Liver (tissue), 9 donors: ENCODE measurements around the gene ARHGEF28. TPM values are rescaled to one million over a fixed set of nuclear protein-coding genes. Genes with fewer than 3 reads are reported as not detected.

Experiments used
- DNase-seq: peaks from one replicate; pipeline ENCODE4 v3.0.0-alpha.2; 2017; ENCODE audit warnings: low spot score
- H3K27ac ChIP-seq, 2 donors: one replicate each; pipeline ENCODE4 v1.7.0; 2013; ENCODE audit warnings: inconsistent platforms in 2 of 2, low read length in 2 of 2, control low read depth in 1 of 2, low read depth in 1 of 2, mild to moderate bottlenecking in 1 of 2
- H3K27me3 ChIP-seq, 4 donors: one replicate each; pipeline versions ENCODE4 v1.6.1 to v1.7.0; 2013; ENCODE audit warnings: low read length in 3 of 4, inconsistent platforms in 1 of 4, mild to moderate bottlenecking in 1 of 4, moderate library complexity in 1 of 4; ENCODE audit not compliant: control insufficient read depth in 4 of 4, insufficient read depth in 4 of 4
- H3K36me3 ChIP-seq, 4 donors: one replicate each; pipeline versions ENCODE4 v1.6.1 to v1.7.0; 2013; ENCODE audit warnings: low read length in 3 of 4, mild to moderate bottlenecking in 3 of 4, low read depth in 1 of 4, moderate library complexity in 1 of 4; ENCODE audit not compliant: control insufficient read depth in 4 of 4, insufficient read depth in 3 of 4
- H3K4me1 ChIP-seq, 4 donors: one replicate each; pipeline versions ENCODE4 v1.6.1 to v1.7.0; 2013; ENCODE audit warnings: low read length in 3 of 4, mild to moderate bottlenecking in 3 of 4, moderate library complexity in 1 of 4; ENCODE audit not compliant: control insufficient read depth in 4 of 4, insufficient read depth in 4 of 4
- H3K4me3 ChIP-seq, 3 donors: one replicate each; pipeline versions ENCODE4 v1.6.1 to v1.7.0; 2013; ENCODE audit warnings: low read length in 3 of 3, control low read depth in 1 of 3, low read depth in 1 of 3, mild to moderate bottlenecking in 1 of 3
- H3K9ac ChIP-seq, 2 donors: one replicate each; pipeline ENCODE4 v1.7.0; 2013; ENCODE audit warnings: low read length in 2 of 2, mild to moderate bottlenecking in 2 of 2, moderate library complexity in 2 of 2, control low read depth in 1 of 2, low read depth in 1 of 2
- H3K9me3 ChIP-seq, 4 donors: one replicate each; pipeline versions ENCODE4 v1.6.1 to v1.7.0; 2013; ENCODE audit warnings: low read length in 3 of 4; ENCODE audit not compliant: control insufficient read depth in 4 of 4
- ATF3 ChIP-seq: IDR thresholded peaks from 2 replicates; pipeline ENCODE4 v1.6.1; 2016; ENCODE audit warnings: antibody characterized with exemption
- EGR1 ChIP-seq, 2 donors: IDR thresholded peaks; 2 replicates each; pipeline ENCODE4 v1.6.1; 2016 to 2018; ENCODE audit warnings: antibody characterized with exemption in 2 of 2, low read depth in 2 of 2
- FOXA1 ChIP-seq: IDR thresholded peaks from 2 replicates; pipeline ENCODE4 v1.6.1; 2016; ENCODE audit warnings: antibody characterized with exemption
- GABPA ChIP-seq, 2 donors: IDR thresholded peaks in 1 of 2; conservative IDR thresholded peaks in 1 of 2; 2 replicates each; pipeline ENCODE4 v1.6.1; 2016; ENCODE audit warnings: antibody characterized with exemption in 2 of 2, mild to moderate bottlenecking in 1 of 2, moderate library complexity in 1 of 2
- HNF4A ChIP-seq, 2 donors: conservative IDR thresholded peaks; 2 replicates each; pipeline ENCODE4 v1.6.1; 2016; ENCODE audit warnings: antibody characterized with exemption in 2 of 2, mild to moderate bottlenecking in 2 of 2
- HNF4G ChIP-seq: IDR thresholded peaks from 2 replicates; pipeline ENCODE4 v1.6.1; 2016; ENCODE audit warnings: antibody characterized with exemption
- JUND ChIP-seq, 2 donors: IDR thresholded peaks; 2 replicates each; pipeline ENCODE4 v1.6.1; 2016; ENCODE audit warnings: antibody characterized with exemption in 2 of 2
- NR2F2 ChIP-seq: IDR thresholded peaks from 2 replicates; pipeline ENCODE4 v1.6.1; 2016; ENCODE audit warnings: antibody characterized with exemption
- RAD21 ChIP-seq, 2 donors: IDR thresholded peaks; 2 replicates each; pipeline ENCODE4 v1.6.1; 2016; ENCODE audit warnings: antibody characterized with exemption in 2 of 2, mild to moderate bottlenecking in 2 of 2
- RXRA ChIP-seq, 2 donors: IDR thresholded peaks; 2 replicates each; pipeline ENCODE4 v1.6.1; 2017 to 2018; ENCODE audit warnings: antibody characterized with exemption in 2 of 2, mild to moderate bottlenecking in 1 of 2
- SP1 ChIP-seq: IDR thresholded peaks from 2 replicates; pipeline ENCODE4 v1.6.1; 2018; ENCODE audit warnings: antibody characterized with exemption, mild to moderate bottlenecking
- TAF1 ChIP-seq: conservative IDR thresholded peaks from 2 replicates; pipeline ENCODE4 v1.6.1; 2016; ENCODE audit warnings: antibody characterized with exemption, mild to moderate bottlenecking
- YY1 ChIP-seq: IDR thresholded peaks from 2 replicates; pipeline ENCODE4 v1.6.1; 2016; ENCODE audit warnings: antibody characterized with exemption, mild to moderate bottlenecking
- WGBS: extraction: QIAGEN DNeasy Blood & Tissue Kit; methylation state at CpG from one replicate; pipeline ENCODE4 v1.1.7; 2013; 5-methylcytosine and 5-hydroxymethylcytosine counted together
- polyA plus RNA-seq, 2 donors: library from polyadenylated mRNA; stranded (reverse) in 1 of 2; unstranded in 1 of 2; fragments of 200-250 nt in 1 of 2; fragments of >200 nt in 1 of 2; fragmentation: Nextera tagmentation in 1 of 2; extraction: Ambion mirVana in 1 of 2; gene quantifications; one replicate each; pipeline versions ENCODE4 v1.2.1 to v1.2.3, GENCODE V29; 2013 to 2015
- total RNA-seq, 2 donors: library from RNA; depleted of rRNA; stranded (reverse); fragments of >200 nt; gene quantifications; one replicate each; pipeline ENCODE4 v1.2.3, GENCODE V29; 2014
- TF ChIP-seq, protein P1 (sequence below): fragments of 150-350 bp; IDR thresholded peaks from 2 replicates; pipeline ENCODE4 v1.5.1; 2017; ENCODE audit warnings: improper control_type of control experiment, low read depth, low read length; ENCODE audit not compliant: missing input control
- TF ChIP-seq, protein P2 (sequence below): IDR thresholded peaks from 2 replicates; pipeline ENCODE4 v1.6.1; 2016; ENCODE audit warnings: antibody characterized with exemption
- TF ChIP-seq, protein P3 (sequence below): IDR thresholded peaks from 2 replicates; pipeline ENCODE4 v1.6.1; 2016; ENCODE audit warnings: antibody characterized with exemption, mild to moderate bottlenecking
- donor health status: healthy.
- donor health status: healthy.
- donor health status: healthy.
- donor health status: healthy.
- donor health status: healthy.

The ARHGEF28 gene
- total and polyA plus RNA-seq, 4 donors = 1.6 to 13.9 (median 3.6) TPM

DNA sequence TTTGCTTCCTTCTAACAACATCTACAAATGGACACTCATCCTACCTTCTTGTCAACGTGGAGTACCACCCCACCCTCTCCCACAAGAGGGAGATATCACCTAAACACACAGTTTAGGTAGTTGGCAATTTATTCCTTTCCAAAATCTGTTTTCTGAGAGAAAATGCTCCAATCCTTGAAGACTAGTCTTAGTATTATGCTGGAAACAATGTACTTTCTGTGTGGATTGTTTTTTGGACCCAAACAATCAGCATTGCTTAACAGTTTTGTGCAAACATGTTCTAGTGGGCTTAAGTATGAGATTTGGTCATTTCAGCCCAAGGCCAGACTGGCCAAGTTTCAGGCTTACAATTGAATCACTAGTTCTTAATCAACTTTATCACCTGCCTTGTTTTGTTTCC is 359.1 kb downstream of the ARHGEF28 start:
- H3K9me3 ChIP-seq = no peaks in the 10 kb centered on the region
- H3K36me3 ChIP-seq = no peaks in the 10 kb centered on the region
- no peak overlapping the region for H3K9ac ChIP-seq
- no peak for DNase-seq
- no peaks in the 10 kb centered on the region for H3K27me3 ChIP-seq
- H3K4me1 ChIP-seq = no peaks in the 10 kb centered on the region
- 24% methylated on average over 1 of the region's 1 CpG for WGBS
- no peak overlapping the region for H3K4me3 ChIP-seq
- H3K27ac ChIP-seq = no peak overlapping the region
- TF ChIP-seq JUND (IDR thresholded peaks at IDR 0.05) = peak in 1 of 2 donors; percentile 16
- TF ChIP-seq, protein P1, sequence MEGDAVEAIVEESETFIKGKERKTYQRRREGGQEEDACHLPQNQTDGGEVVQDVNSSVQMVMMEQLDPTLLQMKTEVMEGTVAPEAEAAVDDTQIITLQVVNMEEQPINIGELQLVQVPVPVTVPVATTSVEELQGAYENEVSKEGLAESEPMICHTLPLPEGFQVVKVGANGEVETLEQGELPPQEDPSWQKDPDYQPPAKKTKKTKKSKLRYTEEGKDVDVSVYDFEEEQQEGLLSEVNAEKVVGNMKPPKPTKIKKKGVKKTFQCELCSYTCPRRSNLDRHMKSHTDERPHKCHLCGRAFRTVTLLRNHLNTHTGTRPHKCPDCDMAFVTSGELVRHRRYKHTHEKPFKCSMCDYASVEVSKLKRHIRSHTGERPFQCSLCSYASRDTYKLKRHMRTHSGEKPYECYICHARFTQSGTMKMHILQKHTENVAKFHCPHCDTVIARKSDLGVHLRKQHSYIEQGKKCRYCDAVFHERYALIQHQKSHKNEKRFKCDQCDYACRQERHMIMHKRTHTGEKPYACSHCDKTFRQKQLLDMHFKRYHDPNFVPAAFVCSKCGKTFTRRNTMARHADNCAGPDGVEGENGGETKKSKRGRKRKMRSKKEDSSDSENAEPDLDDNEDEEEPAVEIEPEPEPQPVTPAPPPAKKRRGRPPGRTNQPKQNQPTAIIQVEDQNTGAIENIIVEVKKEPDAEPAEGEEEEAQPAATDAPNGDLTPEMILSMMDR = peak; percentile 25
- no peak for TF ChIP-seq TAF1
- TF ChIP-seq HNF4A (conservative IDR thresholded peaks at IDR 0.05) = peak; percentile 57 to 76
- TF ChIP-seq RAD21 (IDR thresholded peaks at IDR 0.05) = peak; percentile 70 to 71
- peak in 1 of 2 donors; percentile 44 for TF ChIP-seq RXRA (IDR thresholded peaks at IDR 0.05)

DNA sequence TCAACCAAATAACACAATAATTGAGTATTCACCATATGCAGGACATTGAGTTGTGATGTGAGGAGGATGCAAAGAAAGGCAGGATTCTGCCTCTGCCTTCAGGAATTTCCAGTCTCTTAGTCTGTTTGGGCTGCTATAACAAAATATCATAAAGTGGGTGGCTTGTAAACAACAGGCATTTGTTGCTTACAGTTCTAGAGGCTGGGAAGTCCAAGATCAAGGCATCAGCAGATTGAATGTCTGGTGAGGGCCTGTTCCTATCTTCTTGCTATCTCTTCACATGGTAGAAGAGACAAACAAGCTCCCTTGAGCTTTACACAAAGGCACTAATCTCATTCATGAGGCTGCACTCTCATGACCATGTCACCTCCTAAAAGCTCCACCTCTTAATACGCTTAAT is 360.7 kb downstream of the ARHGEF28 start:
- Histone ChIP-seq H3K4me1 (no peaks in the 10 kb centered on the region), H3K36me3 (no peaks in the 10 kb centered on the region), H3K27ac (no peak overlapping the region), H3K9me3 (no peaks in the 10 kb centered on the region), H3K27me3 (no peaks in the 10 kb centered on the region), H3K4me3 (no peak overlapping the region), H3K9ac (no peak overlapping the region)
- TF ChIP-seq ATF3 = no peak
- TF ChIP-seq HNF4G = no peak
- no peak for TF ChIP-seq NR2F2
- TF ChIP-seq HNF4A (conservative IDR thresholded peaks at IDR 0.05) = no peak
- TF ChIP-seq FOXA1 = no peak
- no peak for TF ChIP-seq TAF1
- no peak for TF ChIP-seq YY1
- TF ChIP-seq, protein P2, sequence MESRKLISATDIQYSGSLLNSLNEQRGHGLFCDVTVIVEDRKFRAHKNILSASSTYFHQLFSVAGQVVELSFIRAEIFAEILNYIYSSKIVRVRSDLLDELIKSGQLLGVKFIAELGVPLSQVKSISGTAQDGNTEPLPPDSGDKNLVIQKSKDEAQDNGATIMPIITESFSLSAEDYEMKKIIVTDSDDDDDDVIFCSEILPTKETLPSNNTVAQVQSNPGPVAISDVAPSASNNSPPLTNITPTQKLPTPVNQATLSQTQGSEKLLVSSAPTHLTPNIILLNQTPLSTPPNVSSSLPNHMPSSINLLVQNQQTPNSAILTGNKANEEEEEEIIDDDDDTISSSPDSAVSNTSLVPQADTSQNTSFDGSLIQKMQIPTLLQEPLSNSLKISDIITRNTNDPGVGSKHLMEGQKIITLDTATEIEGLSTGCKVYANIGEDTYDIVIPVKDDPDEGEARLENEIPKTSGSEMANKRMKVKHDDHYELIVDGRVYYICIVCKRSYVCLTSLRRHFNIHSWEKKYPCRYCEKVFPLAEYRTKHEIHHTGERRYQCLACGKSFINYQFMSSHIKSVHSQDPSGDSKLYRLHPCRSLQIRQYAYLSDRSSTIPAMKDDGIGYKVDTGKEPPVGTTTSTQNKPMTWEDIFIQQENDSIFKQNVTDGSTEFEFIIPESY = no peak
- WGBS = 100% methylated on average over 1 of the region's 1 CpG
- DNase-seq = no peak

- Histone ChIP-seq H3K9ac (no peak overlapping the region), H3K27ac (no peak overlapping the region), H3K4me3 (no peak overlapping the region), H3K4me1 (no peaks in the 10 kb centered on the region), H3K27me3 (no peaks in the 10 kb centered on the region), H3K9me3 (no peaks in the 10 kb centered on the region), H3K36me3 (no peaks in the 10 kb centered on the region)
- WGBS = 95% methylated on average over 3 of the region's 3 CpGs
- DNase-seq = no peak
- no peak for TF ChIP-seq YY1
- TF ChIP-seq GABPA (IDR thresholded peaks at IDR 0.05 in 1 of 2, conservative IDR thresholded peaks at IDR 0.05 in 1 of 2) = no peak
- no peak for TF ChIP-seq TAF1
- TF ChIP-seq EGR1 (IDR thresholded peaks at IDR 0.05; ENCODE audit: low read depth in 2 of 2) = no peak
- TF ChIP-seq, protein P3, sequence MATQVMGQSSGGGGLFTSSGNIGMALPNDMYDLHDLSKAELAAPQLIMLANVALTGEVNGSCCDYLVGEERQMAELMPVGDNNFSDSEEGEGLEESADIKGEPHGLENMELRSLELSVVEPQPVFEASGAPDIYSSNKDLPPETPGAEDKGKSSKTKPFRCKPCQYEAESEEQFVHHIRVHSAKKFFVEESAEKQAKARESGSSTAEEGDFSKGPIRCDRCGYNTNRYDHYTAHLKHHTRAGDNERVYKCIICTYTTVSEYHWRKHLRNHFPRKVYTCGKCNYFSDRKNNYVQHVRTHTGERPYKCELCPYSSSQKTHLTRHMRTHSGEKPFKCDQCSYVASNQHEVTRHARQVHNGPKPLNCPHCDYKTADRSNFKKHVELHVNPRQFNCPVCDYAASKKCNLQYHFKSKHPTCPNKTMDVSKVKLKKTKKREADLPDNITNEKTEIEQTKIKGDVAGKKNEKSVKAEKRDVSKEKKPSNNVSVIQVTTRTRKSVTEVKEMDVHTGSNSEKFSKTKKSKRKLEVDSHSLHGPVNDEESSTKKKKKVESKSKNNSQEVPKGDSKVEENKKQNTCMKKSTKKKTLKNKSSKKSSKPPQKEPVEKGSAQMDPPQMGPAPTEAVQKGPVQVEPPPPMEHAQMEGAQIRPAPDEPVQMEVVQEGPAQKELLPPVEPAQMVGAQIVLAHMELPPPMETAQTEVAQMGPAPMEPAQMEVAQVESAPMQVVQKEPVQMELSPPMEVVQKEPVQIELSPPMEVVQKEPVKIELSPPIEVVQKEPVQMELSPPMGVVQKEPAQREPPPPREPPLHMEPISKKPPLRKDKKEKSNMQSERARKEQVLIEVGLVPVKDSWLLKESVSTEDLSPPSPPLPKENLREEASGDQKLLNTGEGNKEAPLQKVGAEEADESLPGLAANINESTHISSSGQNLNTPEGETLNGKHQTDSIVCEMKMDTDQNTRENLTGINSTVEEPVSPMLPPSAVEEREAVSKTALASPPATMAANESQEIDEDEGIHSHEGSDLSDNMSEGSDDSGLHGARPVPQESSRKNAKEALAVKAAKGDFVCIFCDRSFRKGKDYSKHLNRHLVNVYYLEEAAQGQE = no peak
- TF ChIP-seq JUND (IDR thresholded peaks at IDR 0.05) = no peak
- no peak for TF ChIP-seq SP1
- no peak for TF ChIP-seq HNF4G
These were observed 361.9 kb downstream of the ARHGEF28 start for GRCh38 chr5:73987915-73988314.
